Esophagus muscularis mucosa (tissue), 4 donors: ENCODE measurements around the gene CUL4B. TPM values are rescaled to one million over a fixed set of nuclear protein-coding genes. Genes with fewer than 3 reads are reported as not detected.

Experiments
- DNase-seq: peaks from one replicate; pipeline ENCODE4 v3.0.0-alpha.2; 2017; ENCODE audit errors: extremely low spot score
- H3K27ac ChIP-seq, 4 donors: fragments of 200-600 bp; sonication (generic); replicated peaks in 1 of 4; 1 replicate in 3 of 4; 2 replicates in 1 of 4; pipeline ENCODE4 v1.5.1; 2016 to 2019; ENCODE audit warnings: mild to moderate bottlenecking in 1 of 4
- H3K27me3 ChIP-seq, 4 donors: fragments of 200-600 bp; sonication (generic); one replicate each; pipeline versions ENCODE4 v1.5.1 to v1.6.0; 2016 to 2019
- H3K36me3 ChIP-seq, 4 donors: fragments of 200-600 bp; sonication (generic); one replicate each; pipeline ENCODE4 v1.5.1; 2016 to 2019
- H3K4me1 ChIP-seq, 4 donors: fragments of 200-600 bp; sonication (generic); one replicate each; pipeline ENCODE4 v1.5.1; 2016 to 2019
- H3K4me3 ChIP-seq, 4 donors: fragments of 200-600 bp; sonication (generic); 1 replicate in 2 of 4; 2 replicates in 2 of 4; pipeline ENCODE4 v1.5.1; 2016 to 2019; ENCODE audit warnings: mild to moderate bottlenecking in 4 of 4, moderate library complexity in 1 of 4
- H3K9me3 ChIP-seq, 4 donors: fragments of 200-600 bp; sonication (generic); 1 replicate in 3 of 4; 2 replicates in 1 of 4; pipeline ENCODE4 v1.5.1; 2016 to 2019
- EP300 ChIP-seq: sonication (generic); formaldehyde crosslinking; IDR thresholded peaks from one replicate; pipeline ENCODE4 v1.6.1; 2017; ENCODE audit warnings: antibody characterized with exemption
- POLR2A ChIP-seq: fragments of 450-650 bp; IDR thresholded peaks from one replicate; pipeline ENCODE4 v1.6.1; 2017; ENCODE audit warnings: antibody characterized with exemption, moderate library complexity, mild to moderate bottlenecking, low read depth
- POLR2AphosphoS5 ChIP-seq, 2 donors: sonication (generic); formaldehyde crosslinking; IDR thresholded peaks; one replicate each; pipeline ENCODE4 v1.6.1; 2017; ENCODE audit warnings: antibody characterized with exemption in 2 of 2
- WGBS: methylation state at CpG from one replicate; pipeline ENCODE4 v1.1.5; 2018; 5-methylcytosine and 5-hydroxymethylcytosine counted together
- intact Hi-C: fragments of 100-400 bp; cut with DNase I; formaldehyde crosslinking; loops from one replicate; pipeline ENCODE4 v1.15.1; 2023
- total RNA-seq, 4 donors: library from RNA; depleted of rRNA; stranded (reverse); fragments of >200 nt; gene quantifications; one replicate each; pipeline versions ENCODE4 v1.1.0 to v1.2.1, GENCODE V29; 2016
- TF ChIP-seq, protein P1 (sequence below), 3 experiments: fragments of 200-600 bp in 2 of 3; fragments of 450-650 bp in 1 of 3; sonication (generic) in 2 of 3; IDR thresholded peaks; one replicate each; pipeline ENCODE4 v1.5.1; 2017 to 2019; ENCODE audit warnings: antibody characterized with exemption in 3 of 3, mild to moderate bottlenecking in 2 of 3, moderate library complexity in 1 of 3

CUL4B gene
- total RNA-seq: 10 to 100 TPM; 31.5 to 45.7 (median 39.6) TPM

DNA sequence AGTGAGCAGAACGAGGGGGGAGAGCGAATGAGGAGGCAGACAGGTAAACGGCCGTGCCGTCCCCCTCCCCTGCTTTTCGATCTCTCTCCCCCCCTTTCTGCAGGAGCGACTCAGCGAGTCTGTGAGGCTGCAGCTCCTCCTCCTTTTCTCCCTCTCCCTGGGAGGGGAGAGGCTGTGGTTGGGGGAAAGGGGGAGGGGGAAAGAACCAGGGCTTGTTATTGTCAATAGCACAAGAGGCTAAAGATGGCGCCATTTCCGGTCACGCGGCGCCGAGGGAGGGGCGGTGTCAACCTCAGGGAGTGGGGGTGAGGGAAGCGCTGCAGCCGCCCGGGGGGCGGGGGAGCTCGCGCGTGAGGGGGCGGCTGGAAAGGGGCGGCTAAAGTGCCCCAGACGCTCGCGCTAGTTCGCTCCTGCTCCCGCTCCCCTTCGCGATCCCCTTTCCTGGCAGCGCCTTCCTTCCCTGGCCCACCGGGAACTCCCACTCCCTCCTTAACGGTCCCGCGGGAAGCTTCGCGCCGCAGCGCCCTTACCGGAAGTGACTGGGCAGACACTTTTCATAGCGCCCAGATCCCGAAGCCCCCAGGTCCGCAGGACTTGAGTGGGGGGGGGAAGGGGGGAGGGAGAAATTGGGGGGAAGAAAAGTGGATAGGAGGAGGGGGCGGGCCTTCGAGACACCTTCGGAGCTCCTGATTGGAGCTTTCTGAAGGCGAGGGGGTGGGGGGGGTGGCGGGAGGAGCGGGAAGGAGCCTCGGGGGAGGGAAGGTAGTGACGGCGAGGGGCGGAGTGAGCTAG lies at the start of gene CUL4B:
Gene CUL4B (minus strand): TSS at position 121 of the 792 bp plus-strand sequence. CDS start 324 bp downstream, outside the sequence.
- Histone ChIP-seq H3K27me3 (no peaks in the 10 kb centered on the region), H3K9me3 (no peaks in the 10 kb centered on the region), H3K4me1 (peaks cover 6 to 28% (median 23%) of the 10 kb centered on the region in 4 donors), H3K4me3 (peak within 1 kb of the TSS; percentile 61 to 77 (median 70)), H3K27ac (peak within 1 kb of the TSS; percentile 95 to 97 (median 96)), H3K36me3 (peaks cover 0 to 6% (median 1%) of the 10 kb centered on the region in 4 donors)
- peak; percentile 70 to 86 for TF ChIP-seq POLR2AphosphoS5 (IDR thresholded peaks at IDR 0.05)
- TF ChIP-seq POLR2A: no peak
- peak; percentile 97 for DNase-seq
- intact Hi-C loops: loop anchor here (2.0 kb wide), 1 partner anchor 42 kb away; no protein-coding TSS in a partner anchor
- WGBS: 32% methylated on average over 36 of the region's 54 CpGs

DNA sequence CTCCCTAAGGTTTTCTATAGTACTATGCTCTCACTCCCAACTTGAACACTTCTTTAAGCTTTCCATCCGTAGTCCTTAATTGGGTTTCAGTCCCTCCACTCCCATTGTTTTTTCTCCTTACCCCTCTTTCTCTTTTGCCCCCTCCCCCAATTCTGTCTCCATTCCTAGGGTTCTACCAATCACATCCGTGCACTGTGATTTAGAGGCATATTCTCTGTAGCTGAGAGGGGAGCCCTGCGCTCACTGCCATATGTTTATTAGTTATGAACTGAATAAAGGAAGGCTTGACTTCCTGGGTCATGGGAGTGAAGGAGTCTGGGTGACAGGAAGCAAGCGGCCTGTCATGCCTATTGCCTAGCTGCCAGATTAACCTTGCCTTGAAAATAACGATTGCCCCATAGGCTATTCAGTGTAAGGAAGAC lies 43.6 kb upstream of the CUL4B start:
- intact Hi-C loops: no loop called here
- TF ChIP-seq, protein P1, sequence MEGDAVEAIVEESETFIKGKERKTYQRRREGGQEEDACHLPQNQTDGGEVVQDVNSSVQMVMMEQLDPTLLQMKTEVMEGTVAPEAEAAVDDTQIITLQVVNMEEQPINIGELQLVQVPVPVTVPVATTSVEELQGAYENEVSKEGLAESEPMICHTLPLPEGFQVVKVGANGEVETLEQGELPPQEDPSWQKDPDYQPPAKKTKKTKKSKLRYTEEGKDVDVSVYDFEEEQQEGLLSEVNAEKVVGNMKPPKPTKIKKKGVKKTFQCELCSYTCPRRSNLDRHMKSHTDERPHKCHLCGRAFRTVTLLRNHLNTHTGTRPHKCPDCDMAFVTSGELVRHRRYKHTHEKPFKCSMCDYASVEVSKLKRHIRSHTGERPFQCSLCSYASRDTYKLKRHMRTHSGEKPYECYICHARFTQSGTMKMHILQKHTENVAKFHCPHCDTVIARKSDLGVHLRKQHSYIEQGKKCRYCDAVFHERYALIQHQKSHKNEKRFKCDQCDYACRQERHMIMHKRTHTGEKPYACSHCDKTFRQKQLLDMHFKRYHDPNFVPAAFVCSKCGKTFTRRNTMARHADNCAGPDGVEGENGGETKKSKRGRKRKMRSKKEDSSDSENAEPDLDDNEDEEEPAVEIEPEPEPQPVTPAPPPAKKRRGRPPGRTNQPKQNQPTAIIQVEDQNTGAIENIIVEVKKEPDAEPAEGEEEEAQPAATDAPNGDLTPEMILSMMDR (IDR thresholded peaks at IDR 0.05): no peak
- TF ChIP-seq POLR2A (no peak), EP300 (no peak), POLR2AphosphoS5 (IDR thresholded peaks at IDR 0.05) (no peak)
- Histone ChIP-seq H3K9me3 (no peaks in the 10 kb centered on the region), H3K36me3 (peaks cover 0 to 16% (median 4%) of the 10 kb centered on the region in 4 donors), H3K4me3 (peak overlapping the region; percentile 60 to 67 (median 62)), H3K4me1 (peaks cover 0 to 11% (median 7%) of the 10 kb centered on the region in 4 donors), H3K27me3 (no peaks in the 10 kb centered on the region), H3K27ac (peak overlapping the region; percentile 80 to 89 (median 86))
- no peak for DNase-seq
- 30% methylated on average over 5 of the region's 5 CpGs for WGBS

DNA sequence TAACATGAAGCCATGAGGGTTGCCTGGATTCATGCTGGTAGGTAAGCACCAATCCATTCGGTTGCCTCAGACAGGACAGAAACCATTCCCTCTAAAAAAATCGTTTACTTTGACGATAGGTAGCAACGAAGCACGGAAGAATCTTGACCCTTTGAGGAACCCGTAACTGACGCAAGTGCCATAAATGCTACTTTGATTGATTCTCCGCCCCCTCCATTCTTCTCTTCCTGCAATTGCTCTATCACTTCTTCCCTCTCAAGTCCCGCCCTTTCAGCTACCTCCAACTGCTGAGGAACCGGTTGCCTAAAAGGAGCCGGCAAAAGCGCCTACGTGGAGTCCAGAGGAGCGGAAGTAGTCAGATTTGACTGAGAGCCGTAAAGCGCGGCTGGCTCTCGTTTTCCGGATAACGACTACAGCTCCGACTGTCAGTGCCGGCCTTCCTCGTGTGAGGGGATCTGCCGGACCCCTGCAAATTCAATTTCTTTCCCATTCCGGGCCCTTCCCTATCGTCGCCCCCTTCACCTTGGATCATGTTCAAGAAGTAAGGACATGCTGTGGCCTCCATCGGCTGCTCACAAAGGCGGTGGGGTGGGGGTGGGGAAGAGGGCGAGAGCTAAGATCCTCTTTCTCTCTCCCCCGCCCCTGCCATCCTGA lies 43.1 kb upstream of the CUL4B start, which contains the start of gene MCTS1:
Gene MCTS1 (plus strand): TSS at position 395 of the 654 bp plus-strand sequence. CDS start 136 bp downstream, at position 531.
- H3K27me3 ChIP-seq: no peaks in the 10 kb centered on the region
- TF ChIP-seq EP300: no peak
- TF ChIP-seq, protein P1 (IDR thresholded peaks at IDR 0.05): no peak
- peak; percentile 17 for TF ChIP-seq POLR2A
- TF ChIP-seq POLR2AphosphoS5 (IDR thresholded peaks at IDR 0.05): peak; percentile 66 to 78
- intact Hi-C loops: loop anchor here (2.0 kb wide), 1 partner anchor 43 kb away; the partner anchor contains the start of gene CUL4B

DNA sequence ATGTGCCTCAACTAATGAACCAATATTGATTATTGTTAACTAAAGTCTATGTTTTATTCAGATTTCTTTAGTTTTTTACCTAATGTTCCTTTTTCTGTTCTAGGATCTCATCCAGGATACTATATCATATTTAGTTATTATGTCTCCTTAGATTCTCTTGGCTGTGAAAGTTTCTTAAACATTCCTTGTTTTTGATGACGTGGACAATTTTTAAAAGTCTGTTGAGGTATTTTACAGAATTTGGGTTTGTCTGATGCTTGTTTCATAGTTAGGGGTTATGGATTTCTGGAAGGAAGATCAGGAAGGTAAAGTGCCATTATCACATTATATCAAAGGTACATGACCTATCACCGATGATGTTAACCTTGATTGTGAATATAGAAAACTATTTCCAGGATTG lies 24.9 kb upstream of the CUL4B start:
- Histone ChIP-seq H3K4me1 (no peaks in the 10 kb centered on the region), H3K27ac (no peak overlapping the region), H3K4me3 (no peak overlapping the region), H3K27me3 (no peaks in the 10 kb centered on the region), H3K36me3 (no peaks in the 10 kb centered on the region), H3K9me3 (no peaks in the 10 kb centered on the region)
- no peak for DNase-seq
- intact Hi-C loops: no loop called here
- TF ChIP-seq EP300 (no peak), POLR2A (no peak), POLR2AphosphoS5 (IDR thresholded peaks at IDR 0.05) (no peak)
- TF ChIP-seq, protein P1 (IDR thresholded peaks at IDR 0.05): no peak
- WGBS: 75% methylated on average over 2 of the region's 2 CpGs

More for the DNA sequence above, 43.1 kb upstream of the CUL4B start, which contains the start of gene MCTS1:
- H3K9me3 ChIP-seq: no peaks in the 10 kb centered on the region
- peaks cover 0 to 10% (median 4%) of the 10 kb centered on the region in 4 donors for H3K36me3 ChIP-seq
- DNase-seq: peak; percentile 92
- H3K27ac ChIP-seq: peak within 1 kb of the TSS; percentile 80 to 89 (median 86)
- H3K4me1 ChIP-seq: peaks cover 0 to 11% (median 7%) of the 10 kb centered on the region in 4 donors
- peak within 1 kb of the TSS; percentile 60 to 67 (median 62) for H3K4me3 ChIP-seq
- 38% methylated on average over 31 of the region's 31 CpGs for WGBS
